Sigmoid colon (tissue), 4 donors: ENCODE measurements around the gene SUSD1.

Experiments
- EP300 ChIP-seq, 4 donors: sonication (generic); formaldehyde crosslinking; IDR thresholded peaks; one replicate each; pipeline ENCODE4 v1.6.1; 2017; ENCODE audit warnings: antibody characterized with exemption in 4 of 4
- TF ChIP-seq, protein P1 (sequence below), 4 experiments: fragments of 450-650 bp in 3 of 4; fragments of 200-600 bp in 1 of 4; IDR thresholded peaks; one replicate each; pipeline ENCODE4 v1.5.1; 2016 to 2019; ENCODE audit warnings: antibody characterized with exemption in 4 of 4, mild to moderate bottlenecking in 3 of 4, moderate library complexity in 2 of 4

- TF ChIP-seq EP300 (IDR thresholded peaks at IDR 0.05) = no peak
- TF ChIP-seq, protein P1, sequence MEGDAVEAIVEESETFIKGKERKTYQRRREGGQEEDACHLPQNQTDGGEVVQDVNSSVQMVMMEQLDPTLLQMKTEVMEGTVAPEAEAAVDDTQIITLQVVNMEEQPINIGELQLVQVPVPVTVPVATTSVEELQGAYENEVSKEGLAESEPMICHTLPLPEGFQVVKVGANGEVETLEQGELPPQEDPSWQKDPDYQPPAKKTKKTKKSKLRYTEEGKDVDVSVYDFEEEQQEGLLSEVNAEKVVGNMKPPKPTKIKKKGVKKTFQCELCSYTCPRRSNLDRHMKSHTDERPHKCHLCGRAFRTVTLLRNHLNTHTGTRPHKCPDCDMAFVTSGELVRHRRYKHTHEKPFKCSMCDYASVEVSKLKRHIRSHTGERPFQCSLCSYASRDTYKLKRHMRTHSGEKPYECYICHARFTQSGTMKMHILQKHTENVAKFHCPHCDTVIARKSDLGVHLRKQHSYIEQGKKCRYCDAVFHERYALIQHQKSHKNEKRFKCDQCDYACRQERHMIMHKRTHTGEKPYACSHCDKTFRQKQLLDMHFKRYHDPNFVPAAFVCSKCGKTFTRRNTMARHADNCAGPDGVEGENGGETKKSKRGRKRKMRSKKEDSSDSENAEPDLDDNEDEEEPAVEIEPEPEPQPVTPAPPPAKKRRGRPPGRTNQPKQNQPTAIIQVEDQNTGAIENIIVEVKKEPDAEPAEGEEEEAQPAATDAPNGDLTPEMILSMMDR (IDR thresholded peaks at IDR 0.05) = no peak
Observed at GRCh38 chr9:112184946-112185345, 9.8 kb upstream of the SUSD1 start.
